ENCODE measurements around the gene SLC31A1.

- TF ChIP-seq CTCF (IDR thresholded peaks at IDR 0.05; ENCODE audit: extremely low read depth in 1 of 2, insufficient read depth in 1 of 2, low read depth in 1 of 2, low read length in 2 of 2) (no peak), POLR2A (IDR thresholded peaks at IDR 0.05; ENCODE audit: low read depth, low read length) (no peak), EZH2 (IDR thresholded peaks at IDR 0.05; ENCODE audit: borderline replicate concordance, low read depth, low read length, severe bottlenecking) (no peak), MAX (IDR thresholded peaks at IDR 0.05; ENCODE audit: insufficient read depth, insufficient read length) (no peak), POLR2AphosphoS5 (IDR thresholded peaks at IDR 0.05; ENCODE audit: insufficient read depth, low read depth, low read length) (no peak), GATA2 (IDR thresholded peaks at IDR 0.05; ENCODE audit: insufficient read depth, insufficient read length, low read depth, low read length) (no peak), JUN (IDR thresholded peaks at IDR 0.05; ENCODE audit: borderline replicate concordance, insufficient read depth, insufficient read length, low read depth) (no peak)
Measured at GRCh38 chr9:113221800-113222481, 597 bp downstream of the SLC31A1 start.
